Caco-2 (cell line): ENCODE data around the gene SORCS2. TPM values are rescaled to one million over a fixed set of nuclear protein-coding genes. Genes with fewer than 3 reads are reported as not detected.

Experiments
- BruUV-seq: library from RNA; stranded (reverse); fragments of 400-500 nt; replicated peaks from 2 replicates; lab custom pipeline; 2021; lab: Mats Ljungman, UMichigan
- CTCF ChIA-PET: fragments of 300-600 bp; sonication (Branson Sonifier 250); formaldehyde crosslinking; loops from one replicate; lab custom pipeline; 2022; ENCODE audit warnings: antibody characterized with exemption; lab: Charles Lee
- POLR2A ChIA-PET: fragments of 300-600 bp; sonication (Branson Sonifier 250); formaldehyde crosslinking; loops from one replicate; lab custom pipeline; 2022; ENCODE audit warnings: antibody characterized with exemption; lab: Charles Lee
- DNase-seq, 2 experiments: peaks; one replicate each; pipeline versions ENCODE4 v3.0.0 to v3.0.0-alpha.2; 2020 to 2022
- H3K27me3 ChIP-seq: replicated peaks from 2 replicates; pipeline ENCODE4 v1.6.0; 2011; ENCODE audit warnings: low read length; ENCODE audit not compliant: control insufficient read depth, insufficient read depth
- H3K36me3 ChIP-seq: 2 replicates; pipeline ENCODE4 v1.5.1; 2011; ENCODE audit warnings: low read length; ENCODE audit not compliant: control insufficient read depth, insufficient read depth
- H3K4me1 ChIP-seq: fragments of 250-450 bp; sonication (Bioruptor Pico); 2 replicates; pipeline ENCODE4 v1.5.1; 2020; ENCODE audit warnings: mild to moderate bottlenecking
- H3K4me3 ChIP-seq: 2 replicates; pipeline ENCODE4 v1.5.1; 2011; ENCODE audit warnings: low read depth, mild to moderate bottlenecking, control low read depth, low read length
- H3K9me3 ChIP-seq: fragments of 250-450 bp; sonication (Bioruptor Pico); 2 replicates; pipeline ENCODE4 v1.5.1; 2020; ENCODE audit warnings: mild to moderate bottlenecking, moderate library complexity
- H3K27ac Mint-ChIP-seq: one replicate; pipeline ENCODE4 v1.8.0; 2022; ENCODE audit warnings: mixed read lengths; ENCODE audit not compliant: unreplicated experiment
- H3K27me3 Mint-ChIP-seq: one replicate; pipeline ENCODE4 v1.8.0; 2022; ENCODE audit warnings: mixed read lengths; ENCODE audit not compliant: insufficient read depth, unreplicated experiment
- H3K36me3 Mint-ChIP-seq: one replicate; pipeline ENCODE4 v1.8.0; 2022; ENCODE audit warnings: mild to moderate bottlenecking, mixed read lengths; ENCODE audit not compliant: insufficient read depth, unreplicated experiment
- H3K4me1 Mint-ChIP-seq: one replicate; pipeline ENCODE4 v1.8.0; 2022; ENCODE audit warnings: low read depth, mixed read lengths; ENCODE audit not compliant: unreplicated experiment
- H3K4me3 Mint-ChIP-seq: one replicate; pipeline ENCODE4 v1.8.0; 2022; ENCODE audit warnings: mild to moderate bottlenecking, moderate library complexity, mixed read lengths; ENCODE audit not compliant: unreplicated experiment
- H3K9me3 Mint-ChIP-seq: one replicate; pipeline ENCODE4 v1.8.0; 2022; ENCODE audit warnings: mixed read lengths; ENCODE audit not compliant: unreplicated experiment
- CTCF ChIP-seq, 2 experiments: fragments of 200-600 bp in 1 of 2; IDR thresholded peaks; 1 replicate in 1 of 2; 2 replicates in 1 of 2; pipeline versions ENCODE4 v1.5.1 to v1.8.0; 2011 to 2022; ENCODE audit warnings: antibody characterized with exemption in 1 of 2, control low read depth in 1 of 2, inconsistent platforms in 1 of 2, low read depth in 1 of 2, low read length in 1 of 2, mild to moderate bottlenecking in 1 of 2, moderate library complexity in 1 of 2; ENCODE audit not compliant: insufficient read depth in 1 of 2, severe bottlenecking in 1 of 2, unreplicated experiment in 1 of 2
- intact Hi-C: fragments of 100-400 bp; cut with micrococcal nuclease; formaldehyde crosslinking; loops from one replicate; pipeline ENCODE4 v1.10.0; 2022; ENCODE audit not compliant: unreplicated experiment
- total RNA-seq: library from RNA; stranded (reverse); gene quantifications from 2 replicates; pipeline ENCODE4 v1.2.3, GENCODE V29; 2022

Gene SORCS2
- total RNA-seq, 1 experiment from 2014 or later, result 1.6 TPM

DNA sequence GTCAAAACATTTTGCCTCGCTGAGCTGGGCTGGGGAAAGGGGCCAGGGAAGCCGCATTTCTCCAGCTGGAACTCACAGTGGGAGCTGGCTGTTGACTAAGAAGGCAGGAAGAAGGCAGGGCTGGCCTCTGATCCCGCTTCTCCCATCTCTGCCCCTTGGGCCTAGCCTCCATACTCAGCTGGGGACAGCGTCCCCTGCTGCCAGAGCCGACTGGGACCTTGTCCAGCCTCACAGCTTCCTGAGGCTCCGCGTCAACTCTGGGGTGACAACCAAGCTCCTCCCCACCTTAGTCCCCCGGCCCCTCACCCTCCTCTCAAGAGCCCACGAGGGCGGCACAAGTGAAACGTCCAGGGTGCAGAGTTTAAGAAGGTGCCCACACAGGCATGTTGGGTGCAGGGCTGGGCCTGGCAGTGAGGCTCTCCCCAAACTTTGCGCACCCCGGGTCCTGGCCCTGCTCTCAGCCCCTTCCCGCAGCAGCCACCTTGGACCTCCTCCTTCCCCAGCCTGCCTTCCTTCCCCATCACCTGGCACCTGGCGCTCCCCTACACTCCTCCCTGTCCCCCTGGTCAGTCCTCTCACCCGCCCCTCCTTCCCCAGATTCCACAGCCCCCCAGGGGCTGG lies 141.6 kb downstream of the SORCS2 start:
- no peaks in the 10 kb centered on the region for H3K9me3 ChIP-seq
- ChIA-PET CTCF (interaction anchor here (0.8 kb wide), 1 partner anchor 9 kb away, joined by 8 read pairs; no protein-coding TSS in a partner anchor), POLR2A (no interaction called here)
- no peaks in the 10 kb centered on the region for H3K27me3 ChIP-seq
- peaks cover 15% of the 10 kb centered on the region for H3K9me3 Mint-ChIP-seq
- DNase-seq, result no peak
- no peak overlapping the region for H3K4me3 ChIP-seq
- H3K36me3 Mint-ChIP-seq, result no peaks in the 10 kb centered on the region
- H3K4me1 ChIP-seq, result no peaks in the 10 kb centered on the region
- no peaks in the 10 kb centered on the region for H3K36me3 ChIP-seq
- no peak overlapping the region for H3K27ac Mint-ChIP-seq
- no peak overlapping the region for H3K4me3 Mint-ChIP-seq
- no peak for TF ChIP-seq CTCF (IDR thresholded peaks at IDR 0.05; ENCODE audit: insufficient read depth in 1 of 2, low read depth in 1 of 2, low read length in 1 of 2, severe bottlenecking in 1 of 2, unreplicated experiment in 1 of 2)
- intact Hi-C loops, result no loop called here
- BruUV-seq, result no TSS peak
- H3K4me1 Mint-ChIP-seq, result no peaks in the 10 kb centered on the region
- no peaks in the 10 kb centered on the region for H3K27me3 Mint-ChIP-seq

- no peak overlapping the region for H3K4me3 ChIP-seq
- Mint-ChIP-seq H3K36me3 (no peaks in the 10 kb centered on the region), H3K9me3 (peaks cover 15% of the 10 kb centered on the region), H3K4me3 (no peak overlapping the region), H3K27ac (no peak overlapping the region), H3K4me1 (no peaks in the 10 kb centered on the region), H3K27me3 (no peaks in the 10 kb centered on the region)
- no peaks in the 10 kb centered on the region for H3K9me3 ChIP-seq
- no peak for TF ChIP-seq CTCF (IDR thresholded peaks at IDR 0.05; ENCODE audit: insufficient read depth in 1 of 2, low read depth in 1 of 2, low read length in 1 of 2, severe bottlenecking in 1 of 2, unreplicated experiment in 1 of 2)
- intact Hi-C loops, result no loop called here
- DNase-seq, result no peak
- BruUV-seq, result no TSS peak
- H3K27me3 ChIP-seq, result no peaks in the 10 kb centered on the region
- CTCF ChIA-PET, result interaction anchor here (0.8 to 1.8 kb wide), 6 partner anchors 10 to 145 kb away, joined by 3 to 11 read pairs (median 7); partner anchors contain the start of gene SORCS2
- no peaks in the 10 kb centered on the region for H3K4me1 ChIP-seq
- H3K36me3 ChIP-seq, result no peaks in the 10 kb centered on the region
- POLR2A ChIA-PET, result no interaction called here
Observed at GRCh38 chr4:7334521-7335275, 142.4 kb downstream of the SORCS2 start.

GRCh38 chr4:7335344-7336066 lies 143.2 kb downstream of the SORCS2 start:
- POLR2A ChIA-PET, result no interaction called here

More at GRCh38 chr4:7335344-7336066, 143.2 kb downstream of the SORCS2 start:
- intact Hi-C loops, result loop anchor here (1.0 kb wide), 1 partner anchor 143 kb away; the partner anchor contains the start of gene SORCS2
- no peaks in the 10 kb centered on the region for H3K27me3 ChIP-seq
- H3K9me3 ChIP-seq, result no peaks in the 10 kb centered on the region
- H3K4me1 ChIP-seq, result no peaks in the 10 kb centered on the region
- peak; percentile 70 to 74 for TF ChIP-seq CTCF (IDR thresholded peaks at IDR 0.05; ENCODE audit: insufficient read depth in 1 of 2, low read depth in 1 of 2, low read length in 1 of 2, severe bottlenecking in 1 of 2, unreplicated experiment in 1 of 2)
- DNase-seq, result peak; percentile 63 to 76
- no TSS peak for BruUV-seq
- peaks cover 15% of the 10 kb centered on the region for H3K9me3 Mint-ChIP-seq
- CTCF ChIA-PET, result interaction anchor here (0.5 to 1.8 kb wide), 12 partner anchors 8 to 618 kb away, joined by 3 to 11 read pairs (median 3); partner anchors contain the start of gene SORCS2
- H3K4me1 Mint-ChIP-seq, result no peaks in the 10 kb centered on the region
- H3K4me3 Mint-ChIP-seq, result no peak overlapping the region
- no peaks in the 10 kb centered on the region for H3K36me3 Mint-ChIP-seq
- no peak overlapping the region for H3K4me3 ChIP-seq
- no peaks in the 10 kb centered on the region for H3K27me3 Mint-ChIP-seq
- H3K36me3 ChIP-seq, result no peaks in the 10 kb centered on the region
- H3K27ac Mint-ChIP-seq, result no peak overlapping the region
